SK-N-MC (cell line): ENCODE results near the gene RGS9.

Experiments used
- DNase-seq: peaks from one replicate; pipeline ENCODE4 v3.0.0-alpha.2; 2011; ENCODE audit warnings: low read depth, low spot score
- H3K27ac ChIP-seq: fragments of 200-600 bp; sonication (generic); 2 replicates; pipeline ENCODE4 v1.5.1; 2016; ENCODE audit warnings: mixed run types
- H3K36me3 ChIP-seq: fragments of 200-600 bp; sonication (generic); 2 replicates; pipeline ENCODE4 v1.6.1; 2017; ENCODE audit warnings: antibody characterized with exemption, low read length, mixed read lengths; ENCODE audit not compliant: insufficient read depth
- H3K4me3 ChIP-seq: fragments of 200-600 bp; sonication (generic); 2 replicates; pipeline ENCODE4 v1.5.1; 2016
- H3K9ac ChIP-seq: fragments of 200-600 bp; sonication (generic); 2 replicates; pipeline ENCODE4 v1.8.0; 2017; ENCODE audit warnings: mixed run types, mixed read lengths; ENCODE audit not compliant: insufficient read length
- H3K9me3 ChIP-seq: fragments of 200-600 bp; sonication (generic); 2 replicates; pipeline ENCODE4 v1.6.1; 2017; ENCODE audit warnings: low read depth, mild to moderate bottlenecking, antibody characterized with exemption, low read length, moderate library complexity, mixed read lengths
- EZH2 ChIP-seq: fragments of 200-600 bp; sonication (generic); IDR thresholded peaks from one replicate; pipeline ENCODE4 v1.6.1; 2017; ENCODE audit warnings: antibody characterized with exemption
- FOXP2 ChIP-seq: optimal IDR thresholded peaks from 2 replicates; pipeline ENCODE3; 2011; ENCODE audit warnings: mild to moderate bottlenecking, moderate library complexity; ENCODE audit not compliant: insufficient read depth; ENCODE audit errors: extremely low read length, control extremely low read depth
- POLR2AphosphoS5 ChIP-seq: IDR thresholded peaks from 2 replicates; pipeline ENCODE4 v1.6.1; 2012; ENCODE audit warnings: mild to moderate bottlenecking, low read depth, low read length, borderline replicate concordance

The RGS9 gene

GRCh38 chr17:65158622-65159021, 21.5 kb downstream of the RGS9 start:
- TF ChIP-seq FOXP2 = no peak
- no peak for TF ChIP-seq POLR2AphosphoS5
- no peak for TF ChIP-seq EZH2
- Histone ChIP-seq H3K27ac (no peak overlapping the region), H3K9me3 (no peaks in the 10 kb centered on the region), H3K4me3 (no peak overlapping the region), H3K9ac (no peak overlapping the region), H3K36me3 (no peaks in the 10 kb centered on the region)
- no peak for DNase-seq

GRCh38 chr17:65160516-65160915, 23.3 kb downstream of the RGS9 start:
- TF ChIP-seq POLR2AphosphoS5 (no peak), EZH2 (no peak), FOXP2 (no peak)

GRCh38 chr17:65163990-65164495, 26.9 kb downstream of the RGS9 start:
- DNase-seq = no peak
- H3K9ac ChIP-seq = no peak overlapping the region
- H3K36me3 ChIP-seq = no peaks in the 10 kb centered on the region
- no peak overlapping the region for H3K27ac ChIP-seq
- TF ChIP-seq POLR2AphosphoS5 = no peak
- no peak for TF ChIP-seq FOXP2
- no peak for TF ChIP-seq EZH2
- H3K4me3 ChIP-seq = no peak overlapping the region
- no peaks in the 10 kb centered on the region for H3K9me3 ChIP-seq

More at GRCh38 chr17:65160516-65160915, 23.3 kb downstream of the RGS9 start:
- DNase-seq = no peak
- Histone ChIP-seq H3K9ac (no peak overlapping the region), H3K4me3 (no peak overlapping the region), H3K36me3 (no peaks in the 10 kb centered on the region), H3K27ac (no peak overlapping the region), H3K9me3 (no peaks in the 10 kb centered on the region)

GRCh38 chr17:65166787-65167186, 29.6 kb downstream of the RGS9 start:
- TF ChIP-seq FOXP2 (no peak), POLR2AphosphoS5 (no peak), EZH2 (no peak)
- no peaks in the 10 kb centered on the region for H3K9me3 ChIP-seq
- H3K36me3 ChIP-seq = no peaks in the 10 kb centered on the region
- no peak for DNase-seq
- H3K9ac ChIP-seq = no peak overlapping the region
- H3K27ac ChIP-seq = no peak overlapping the region
- no peak overlapping the region for H3K4me3 ChIP-seq

DNA sequence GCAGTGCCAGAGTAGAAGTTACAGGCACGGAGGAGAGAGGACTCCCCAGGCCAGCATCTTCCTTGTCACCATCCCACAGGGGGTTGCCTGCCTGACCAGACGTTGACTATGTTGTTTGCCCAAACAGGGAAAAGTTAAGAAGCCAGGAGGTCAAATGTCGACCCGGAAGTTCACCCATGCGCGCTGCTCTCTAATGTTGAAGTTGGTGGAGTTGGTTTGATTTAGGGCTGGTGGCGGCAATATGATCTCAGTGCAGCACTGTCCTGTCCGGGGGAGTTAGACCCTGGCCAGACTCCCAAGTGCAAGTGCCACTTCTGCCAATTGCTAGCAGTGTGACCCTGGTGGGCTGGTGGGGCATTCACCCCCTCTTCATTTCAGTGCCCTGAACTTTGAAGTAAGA, 30.4 kb downstream of the RGS9 start:
- H3K9ac ChIP-seq = no peak overlapping the region
- no peak for DNase-seq
- H3K27ac ChIP-seq = no peak overlapping the region
- H3K9me3 ChIP-seq = no peaks in the 10 kb centered on the region
- TF ChIP-seq FOXP2 (no peak), EZH2 (no peak)
- H3K36me3 ChIP-seq = no peaks in the 10 kb centered on the region
- H3K4me3 ChIP-seq = no peak overlapping the region

DNA sequence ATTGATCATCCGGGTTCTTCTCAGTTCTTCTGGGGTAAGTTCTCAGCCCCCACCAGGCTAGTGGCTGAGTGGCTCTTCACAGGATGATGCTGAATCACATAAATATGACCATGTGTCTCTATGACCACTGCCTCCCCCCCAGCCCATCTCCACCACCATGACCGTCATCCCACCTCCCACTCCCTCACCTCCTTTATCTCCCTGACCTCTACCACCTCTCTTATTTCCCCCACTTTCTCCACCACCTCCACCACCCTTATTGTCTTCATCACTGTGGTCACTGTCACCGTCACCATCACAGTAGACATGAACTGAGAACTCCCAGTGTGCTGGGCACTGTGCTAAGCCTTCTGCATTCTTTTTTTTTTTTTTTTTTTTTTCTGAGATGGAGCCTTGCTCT, 32.5 kb downstream of the RGS9 start:
- no peak for DNase-seq
- TF ChIP-seq FOXP2 (no peak), POLR2AphosphoS5 (no peak), EZH2 (no peak)
- Histone ChIP-seq H3K4me3 (no peak overlapping the region), H3K9me3 (no peaks in the 10 kb centered on the region), H3K36me3 (no peaks in the 10 kb centered on the region), H3K27ac (no peak overlapping the region), H3K9ac (no peak overlapping the region)

DNA sequence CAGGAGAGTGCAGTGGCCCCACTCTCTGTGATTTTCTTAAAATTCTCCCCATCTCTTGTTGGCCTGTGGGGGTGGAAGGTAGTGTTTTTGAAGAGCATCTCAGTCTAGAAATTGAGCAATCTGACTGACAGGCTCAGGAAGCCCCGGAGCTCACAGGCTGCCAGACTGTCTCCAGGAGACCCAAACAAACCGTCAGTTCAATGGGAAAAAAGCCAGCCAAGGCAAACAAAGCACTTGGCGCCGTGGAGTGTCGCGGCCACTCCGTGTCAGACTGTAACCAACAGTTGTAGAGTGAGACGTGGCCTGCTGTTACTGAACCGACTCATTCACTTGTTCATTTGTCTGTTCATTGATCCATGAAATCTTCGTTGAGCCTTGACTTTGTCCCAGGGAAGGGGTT, 33.7 kb downstream of the RGS9 start:
- Histone ChIP-seq H3K27ac (no peak overlapping the region), H3K9me3 (no peaks in the 10 kb centered on the region), H3K36me3 (no peaks in the 10 kb centered on the region), H3K9ac (no peak overlapping the region), H3K4me3 (no peak overlapping the region)
- no peak for DNase-seq
- TF ChIP-seq POLR2AphosphoS5 = no peak
- no peak for TF ChIP-seq EZH2
- TF ChIP-seq FOXP2 = no peak

- H3K9me3 ChIP-seq = no peaks in the 10 kb centered on the region
- H3K9ac ChIP-seq = no peak overlapping the region
- DNase-seq = no peak
- no peak overlapping the region for H3K27ac ChIP-seq
- H3K36me3 ChIP-seq = no peaks in the 10 kb centered on the region
- TF ChIP-seq POLR2AphosphoS5 (no peak), EZH2 (no peak), FOXP2 (no peak)
- H3K4me3 ChIP-seq = no peak overlapping the region
Observed at GRCh38 chr17:65171752-65172151, 34.6 kb downstream of the RGS9 start.

DNA sequence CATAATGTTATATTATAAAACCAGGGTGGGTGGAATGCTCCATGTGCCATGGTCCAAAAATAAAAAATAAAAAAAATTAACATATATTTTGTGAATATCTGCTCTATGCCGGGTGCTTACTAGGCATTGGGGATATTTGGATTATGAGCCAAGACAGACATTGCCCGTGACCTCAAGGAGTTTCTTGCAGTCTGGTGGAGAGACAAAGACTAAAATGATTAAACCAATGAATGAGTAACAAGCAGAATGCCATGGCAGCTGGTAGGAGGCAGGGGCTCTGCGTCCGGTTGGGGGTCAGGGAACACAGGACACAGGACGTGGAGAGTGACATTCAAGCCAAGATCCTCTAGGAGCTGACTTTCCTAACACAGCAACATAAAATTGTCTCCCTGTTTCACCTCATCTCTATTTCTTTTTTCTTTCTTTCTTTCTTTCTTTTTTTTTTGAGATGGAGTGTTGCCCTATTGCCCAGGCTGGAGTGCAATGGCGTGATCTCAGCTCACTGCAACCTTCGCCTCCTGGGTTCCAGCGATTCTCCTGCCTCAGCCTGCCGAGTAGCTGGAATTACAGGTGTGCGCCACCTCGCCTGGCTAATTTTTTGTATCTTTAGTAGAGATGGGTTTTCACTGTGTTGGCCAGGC, 35.4 kb downstream of the RGS9 start:
- H3K27ac ChIP-seq = no peak overlapping the region
- H3K4me3 ChIP-seq = no peak overlapping the region
- DNase-seq = no peak
- H3K9ac ChIP-seq = no peak overlapping the region
- no peaks in the 10 kb centered on the region for H3K36me3 ChIP-seq
- TF ChIP-seq POLR2AphosphoS5 (no peak), FOXP2 (no peak), EZH2 (no peak)
- H3K9me3 ChIP-seq = no peaks in the 10 kb centered on the region
